ENCODE results near the gene HABP2. TPM values are rescaled to one million over a fixed set of nuclear protein-coding genes. Genes with fewer than 3 reads are reported as not detected.

HABP2 gene
- total RNA-seq, 1 donor from 2014 or later, result not detected

GRCh38 chr10:113604572-113604971 is 51.7 kb downstream of the HABP2 start:
- no peak for DNase-seq

GRCh38 chr10:113605268-113605978 is 52.6 kb downstream of the HABP2 start:
- no peak for DNase-seq

DNA sequence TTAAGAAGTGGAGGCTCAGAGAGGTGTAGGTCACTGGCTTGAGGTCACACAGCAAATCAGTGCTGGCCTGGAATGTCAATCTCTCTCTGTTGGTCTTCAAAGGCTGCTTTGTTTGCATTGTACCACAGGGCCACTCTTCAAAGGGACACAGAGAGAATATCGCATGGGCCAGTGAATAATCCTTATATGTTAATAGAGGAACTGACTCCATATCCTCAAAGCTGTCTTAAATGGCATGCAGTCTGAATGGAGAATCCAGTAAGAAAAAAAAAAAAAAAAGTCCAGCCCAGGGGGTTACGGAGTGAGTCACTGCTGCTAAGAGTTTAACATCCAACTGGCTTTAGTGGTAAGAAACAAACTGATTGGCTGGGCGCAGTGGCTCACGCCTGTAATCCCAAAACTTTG is 56.9 kb downstream of the HABP2 start:
- no peak for DNase-seq

DNA sequence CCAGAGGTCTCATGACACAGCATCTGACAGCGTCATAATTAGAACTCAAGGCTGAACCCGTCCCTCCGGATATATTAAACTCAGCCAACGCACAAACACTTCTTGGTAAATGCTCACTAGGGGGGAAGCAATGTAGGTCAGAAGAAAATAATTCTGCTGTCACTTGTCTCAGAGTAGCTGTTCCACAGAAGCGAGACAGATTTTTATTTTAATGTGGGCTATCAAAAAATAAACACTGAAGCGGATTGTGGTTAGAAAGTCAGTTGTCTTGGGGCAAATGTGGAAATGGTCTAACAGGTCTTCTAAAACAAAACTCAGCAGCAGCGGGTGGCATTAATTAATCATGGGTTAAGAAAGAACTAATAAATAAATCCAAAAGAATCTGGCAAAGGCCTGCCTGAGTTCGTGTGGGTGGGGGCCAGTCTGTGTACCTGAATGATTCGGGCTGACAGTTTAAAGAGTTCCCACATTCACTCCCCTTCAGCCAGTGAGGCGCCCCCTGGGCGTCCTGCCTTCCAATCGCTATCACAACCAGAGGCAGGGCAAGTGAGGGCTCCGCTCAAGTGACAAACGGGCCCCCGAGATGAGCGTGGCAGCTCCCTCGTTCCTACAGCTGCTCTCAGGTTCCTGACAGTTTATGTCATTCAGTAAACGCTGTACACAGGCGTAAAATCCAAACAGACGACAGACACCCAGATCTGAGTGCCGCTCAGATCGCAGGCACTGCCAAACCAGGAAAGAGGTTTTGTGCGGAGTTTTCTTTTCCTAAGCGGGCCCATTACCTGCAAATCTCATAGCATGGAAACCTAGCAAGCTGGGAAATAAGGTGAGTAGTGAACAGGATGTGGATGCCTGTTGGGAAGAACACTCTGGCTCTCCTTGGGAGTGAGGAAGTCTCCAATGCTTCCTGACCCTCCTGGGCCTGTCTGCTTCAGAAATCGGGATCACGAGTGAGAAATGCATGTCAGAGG is 58.1 kb downstream of the HABP2 start:
- peak; percentile 40 for DNase-seq

- DNase-seq, result no peak
Measured at GRCh38 chr10:113612154-113612553, 59.3 kb downstream of the HABP2 start.

DNA sequence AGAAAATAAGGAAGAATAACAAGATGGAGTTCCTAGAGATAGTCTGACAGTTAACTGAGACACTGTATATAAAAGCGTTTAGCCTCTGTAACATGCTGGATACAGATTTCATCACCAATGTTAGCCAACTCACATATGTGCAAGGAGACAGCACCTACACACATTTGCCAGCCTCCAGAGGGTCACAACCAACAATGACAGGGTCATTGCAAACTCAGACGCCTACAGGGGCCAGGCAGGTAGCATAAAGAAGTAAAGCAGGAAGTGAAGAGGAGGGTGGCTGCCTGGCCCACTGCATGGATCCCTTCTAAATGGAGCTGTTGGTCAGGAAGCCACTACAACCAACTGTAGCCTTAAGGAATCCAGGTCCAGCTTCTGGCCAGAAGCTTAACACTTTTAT is 60.6 kb downstream of the HABP2 start:
- DNase-seq, result no peak

GRCh38 chr10:113613977-113614690 is 61.3 kb downstream of the HABP2 start:
- no peak for DNase-seq

GRCh38 chr10:113616244-113617074 is 63.6 kb downstream of the HABP2 start:
- peak; percentile 43 for DNase-seq

- DNase-seq, result no peak
Measured at GRCh38 chr10:113617086-113617485, 64.2 kb downstream of the HABP2 start.

DNA sequence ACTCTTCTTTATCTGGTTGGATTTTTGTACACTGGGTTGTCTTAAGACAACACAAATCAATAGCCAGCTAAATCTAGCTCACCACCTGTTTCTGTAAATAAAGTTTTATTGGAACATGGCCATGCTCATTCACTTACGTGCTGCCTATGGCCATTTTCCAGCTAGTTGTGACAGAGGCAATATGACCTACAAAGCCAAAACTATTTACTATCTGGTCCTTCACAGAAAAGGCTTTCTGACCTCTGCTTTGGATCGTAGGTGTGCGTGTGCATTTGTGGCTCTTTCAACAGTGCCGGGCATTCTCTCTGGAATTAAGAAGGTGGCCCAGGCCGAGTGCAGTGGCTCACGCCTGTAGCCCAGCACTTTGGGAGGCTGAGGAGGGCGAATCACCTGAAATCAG is 65.5 kb downstream of the HABP2 start:
- DNase-seq, result no peak

DNA sequence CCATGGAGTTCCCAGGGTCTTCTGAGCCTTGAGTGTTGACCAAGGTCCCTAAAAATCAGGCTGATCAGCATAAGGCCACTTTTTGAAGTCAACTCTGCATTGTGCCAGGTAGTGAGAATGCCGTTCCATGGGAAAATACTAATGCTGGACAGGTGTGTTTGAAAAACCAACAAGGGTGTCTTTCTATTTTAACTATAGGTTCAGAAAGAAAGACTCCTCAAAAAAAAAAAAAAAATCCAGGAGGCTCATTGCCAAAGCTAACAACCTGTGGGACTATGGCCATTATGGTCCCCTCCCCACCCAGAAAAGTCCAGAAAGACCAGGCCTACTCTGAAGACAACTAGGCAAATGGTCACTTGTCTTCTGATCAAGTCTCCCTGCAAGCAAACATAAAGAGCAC is 66.5 kb downstream of the HABP2 start:
- no peak for DNase-seq

DNA sequence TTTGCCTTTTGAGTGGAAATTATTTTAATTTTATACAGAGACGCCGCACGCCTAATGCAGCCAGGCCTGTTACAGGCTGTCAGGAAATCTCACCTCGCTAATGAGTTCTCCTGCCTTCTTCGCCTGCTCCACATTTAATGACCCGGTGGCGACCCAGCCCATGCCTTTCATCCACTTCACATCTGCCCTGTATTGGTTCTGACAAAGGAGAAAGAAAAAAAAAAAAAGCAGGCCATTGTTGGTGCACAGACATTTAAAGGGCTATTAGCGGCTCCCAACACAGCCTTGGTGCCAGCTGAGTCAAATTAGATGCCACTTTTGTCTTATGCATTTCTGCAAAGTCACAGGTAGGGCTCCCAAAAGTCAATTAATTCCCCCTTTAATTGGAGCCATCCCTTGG is 67.7 kb downstream of the HABP2 start:
- no peak for DNase-seq

GRCh38 chr10:113620936-113621335 is 68.1 kb downstream of the HABP2 start:
- DNase-seq, result no peak

- no peak for DNase-seq
Measured at GRCh38 chr10:113621799-113622198, 68.9 kb downstream of the HABP2 start.

DNA sequence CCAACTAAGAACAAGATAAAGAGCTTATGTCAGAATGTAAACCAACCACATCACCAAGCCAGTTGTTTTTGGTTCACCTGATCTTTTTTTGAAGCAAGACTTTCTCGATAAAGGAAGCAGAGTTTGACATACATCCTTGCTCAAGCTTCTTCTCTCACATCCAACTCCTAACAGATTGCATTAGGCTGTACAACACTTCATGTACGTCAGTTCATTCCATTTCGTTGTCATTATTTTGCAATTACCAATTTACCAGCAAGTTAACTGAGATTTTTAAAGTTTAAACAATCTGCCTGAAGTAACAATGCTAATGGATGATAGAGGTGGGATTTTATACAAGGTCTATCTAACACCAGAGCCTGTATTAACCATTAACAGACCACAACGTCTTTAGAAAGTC is 70.0 kb downstream of the HABP2 start:
- DNase-seq, result no peak

GRCh38 chr10:113625461-113626186 is 72.8 kb downstream of the HABP2 start:
- DNase-seq, result no peak

- DNase-seq, result peak; percentile 32
Measured at GRCh38 chr10:113626809-113627355, 74.0 kb downstream of the HABP2 start.

GRCh38 chr10:113627836-113628235 is 75.0 kb downstream of the HABP2 start:
- no peak for DNase-seq

- DNase-seq, result no peak
Measured at GRCh38 chr10:113628607-113629153, 75.8 kb downstream of the HABP2 start.

DNA sequence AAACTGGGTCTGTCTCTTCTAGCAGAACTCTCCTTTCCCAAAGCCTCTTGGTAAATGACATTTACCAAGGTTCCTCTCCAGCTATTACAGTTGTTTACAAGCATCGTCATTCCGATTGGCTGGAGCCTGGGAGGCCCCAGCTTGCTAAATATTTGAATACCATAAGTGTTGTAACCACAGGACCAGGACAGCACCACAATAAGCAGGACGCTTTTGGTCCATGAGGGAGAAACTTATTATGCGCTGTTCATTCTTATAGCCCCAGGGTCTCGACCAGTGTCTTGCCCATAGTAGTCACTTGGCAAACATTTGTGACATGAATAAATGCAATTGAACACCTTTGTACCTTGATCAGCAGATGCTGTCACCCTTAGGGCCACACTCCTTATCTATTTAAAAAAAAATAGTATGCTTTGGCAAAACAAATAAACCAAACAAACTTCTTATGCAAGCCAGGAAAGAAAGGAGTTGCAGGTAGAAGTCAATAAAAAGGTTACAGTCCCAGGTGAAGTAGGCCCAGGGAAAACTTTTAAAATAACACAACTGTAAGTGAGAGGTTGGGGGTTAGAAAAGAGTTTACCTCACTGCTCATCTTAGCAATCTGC is 78.2 kb downstream of the HABP2 start:
- no peak for DNase-seq
